ENCODE results near the gene ACOT6.
"Not testable (repeated sequence)": the region's sequence is repeated elsewhere in the genome, so short reads cannot be mapped to it uniquely, and the experiment has no call there.

The ACOT6 gene, protein sequence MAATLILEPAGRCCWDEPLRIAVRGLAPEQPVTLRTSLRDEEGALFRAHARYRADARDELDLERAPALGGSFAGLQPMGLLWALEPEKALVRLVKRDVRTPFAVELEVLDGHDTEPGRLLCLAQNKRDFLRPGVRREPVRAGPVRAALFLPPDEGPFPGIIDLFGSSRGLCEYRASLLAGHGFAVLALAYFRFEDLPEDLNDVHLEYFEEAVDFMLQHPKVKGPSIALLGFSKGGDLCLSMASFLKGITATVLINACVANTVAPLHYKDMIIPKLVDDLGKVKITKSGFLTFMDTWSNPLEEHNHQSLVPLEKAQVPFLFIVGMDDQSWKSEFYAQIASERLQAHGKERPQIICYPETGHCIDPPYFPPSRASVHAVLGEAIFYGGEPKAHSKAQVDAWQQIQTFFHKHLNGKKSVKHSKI

DNA sequence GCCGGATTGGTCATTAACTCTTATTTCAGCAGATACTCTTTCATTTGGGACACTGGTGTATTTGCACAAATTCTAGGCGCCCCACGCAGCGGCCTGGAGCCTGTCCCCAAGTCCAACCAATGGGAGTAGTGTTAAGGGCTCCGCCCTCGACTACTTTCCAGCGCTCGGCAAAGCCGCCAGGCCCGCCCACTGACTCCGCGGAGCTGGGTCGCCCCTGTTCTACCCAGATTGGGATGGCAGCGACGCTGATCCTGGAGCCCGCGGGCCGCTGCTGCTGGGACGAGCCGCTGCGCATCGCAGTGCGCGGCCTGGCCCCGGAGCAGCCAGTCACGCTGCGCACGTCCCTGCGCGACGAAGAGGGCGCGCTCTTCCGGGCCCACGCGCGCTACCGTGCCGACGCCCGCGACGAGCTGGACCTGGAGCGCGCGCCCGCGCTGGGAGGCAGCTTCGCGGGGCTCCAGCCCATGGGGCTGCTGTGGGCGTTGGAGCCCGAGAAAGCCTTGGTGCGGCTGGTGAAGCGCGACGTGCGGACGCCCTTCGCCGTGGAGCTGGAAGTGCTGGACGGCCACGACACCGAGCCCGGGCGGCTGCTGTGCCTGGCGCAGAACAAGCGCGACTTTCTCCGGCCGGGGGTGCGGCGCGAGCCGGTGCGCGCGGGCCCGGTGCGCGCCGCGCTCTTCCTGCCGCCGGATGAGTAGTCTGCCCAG, at the start of gene ACOT6:
ACOT6 (plus strand) TSS at position 179 of the 707 bp plus-strand sequence; CDS start at position 234, 55 bp downstream.
- peak; percentile 81 for DNase-seq

DNA sequence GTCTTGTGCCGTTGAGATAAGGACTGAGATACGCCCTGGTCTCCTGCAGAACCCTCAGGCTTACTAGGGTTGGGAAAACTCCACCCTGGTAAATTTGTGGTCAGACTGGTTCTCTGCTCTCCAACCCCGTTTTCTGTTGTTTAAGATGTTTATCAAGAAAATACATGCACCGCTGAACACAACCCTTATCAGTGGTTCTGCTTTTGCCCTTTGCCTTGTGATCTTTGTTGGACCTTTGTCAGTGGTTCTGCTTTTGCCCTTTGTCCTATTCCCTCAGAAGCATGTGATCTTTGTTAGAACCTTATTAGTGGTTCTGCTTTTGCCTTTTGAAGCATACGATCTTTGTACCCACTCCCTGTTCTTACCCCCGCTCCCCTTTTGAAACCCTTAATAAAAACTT, 49.6 kb upstream of the ACOT6 start:
- not testable (repeated sequence) for DNase-seq

DNA sequence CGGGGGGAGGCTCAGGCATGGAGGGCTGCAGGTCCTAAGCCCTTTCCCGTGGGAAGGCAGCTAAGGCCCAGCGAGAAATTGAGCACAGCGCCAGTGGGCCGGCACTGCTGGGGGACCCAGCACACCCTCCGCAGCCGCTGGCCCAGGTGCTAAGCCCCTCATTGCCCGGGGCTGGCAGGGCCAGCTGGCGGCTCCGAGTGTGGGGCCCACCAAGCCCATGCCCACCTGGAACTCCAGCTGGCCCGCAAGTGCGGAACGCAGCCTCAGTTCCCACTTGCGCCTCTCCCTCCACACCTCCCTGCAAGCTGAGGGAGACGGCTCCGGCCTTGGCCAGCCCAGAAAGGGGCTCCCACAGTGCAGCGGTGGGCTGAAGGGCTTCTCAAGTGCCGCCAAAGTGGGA, 45.9 kb upstream of the ACOT6 start:
- DNase-seq: not testable (repeated sequence)

DNA sequence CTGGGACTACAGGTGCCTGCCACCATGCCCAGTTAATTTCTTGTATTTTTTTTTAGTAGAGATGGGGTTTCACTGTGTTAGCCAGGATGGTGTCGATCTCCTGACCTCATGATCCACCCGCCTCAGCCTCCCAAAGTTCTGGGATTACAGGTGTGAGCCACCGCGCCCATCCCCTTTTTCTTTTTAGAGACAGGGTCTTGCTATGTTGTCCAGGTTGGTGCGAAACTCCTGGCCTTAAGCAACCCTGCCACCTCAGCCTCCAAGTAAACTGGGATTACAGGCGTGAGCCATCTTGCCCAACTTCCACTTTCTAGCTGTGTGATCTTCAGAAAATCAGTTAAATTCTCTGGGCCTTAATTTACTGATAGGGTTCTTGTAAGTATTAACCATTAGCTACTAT, 45.4 kb upstream of the ACOT6 start:
- DNase-seq: not testable (repeated sequence)

DNA sequence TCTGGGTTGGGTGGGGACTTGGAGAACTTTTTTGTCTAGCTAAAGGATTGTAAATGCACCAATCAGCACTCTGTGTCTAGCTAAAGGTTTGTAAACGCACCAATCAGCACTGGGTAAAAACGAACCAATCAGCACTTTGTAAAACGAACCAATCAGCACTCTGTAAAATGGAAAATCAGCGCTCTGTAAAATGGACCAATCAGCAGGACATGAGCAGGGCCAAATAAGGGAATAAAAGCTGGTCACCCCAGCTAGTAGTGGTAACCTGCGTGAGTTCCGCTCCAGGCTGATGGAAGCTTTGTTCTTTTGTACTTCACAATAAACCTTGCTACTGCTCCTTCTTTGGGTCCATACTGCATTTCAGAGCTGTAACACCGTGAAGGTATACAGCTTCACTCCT, 45.0 kb upstream of the ACOT6 start:
- DNase-seq: no peak

DNA sequence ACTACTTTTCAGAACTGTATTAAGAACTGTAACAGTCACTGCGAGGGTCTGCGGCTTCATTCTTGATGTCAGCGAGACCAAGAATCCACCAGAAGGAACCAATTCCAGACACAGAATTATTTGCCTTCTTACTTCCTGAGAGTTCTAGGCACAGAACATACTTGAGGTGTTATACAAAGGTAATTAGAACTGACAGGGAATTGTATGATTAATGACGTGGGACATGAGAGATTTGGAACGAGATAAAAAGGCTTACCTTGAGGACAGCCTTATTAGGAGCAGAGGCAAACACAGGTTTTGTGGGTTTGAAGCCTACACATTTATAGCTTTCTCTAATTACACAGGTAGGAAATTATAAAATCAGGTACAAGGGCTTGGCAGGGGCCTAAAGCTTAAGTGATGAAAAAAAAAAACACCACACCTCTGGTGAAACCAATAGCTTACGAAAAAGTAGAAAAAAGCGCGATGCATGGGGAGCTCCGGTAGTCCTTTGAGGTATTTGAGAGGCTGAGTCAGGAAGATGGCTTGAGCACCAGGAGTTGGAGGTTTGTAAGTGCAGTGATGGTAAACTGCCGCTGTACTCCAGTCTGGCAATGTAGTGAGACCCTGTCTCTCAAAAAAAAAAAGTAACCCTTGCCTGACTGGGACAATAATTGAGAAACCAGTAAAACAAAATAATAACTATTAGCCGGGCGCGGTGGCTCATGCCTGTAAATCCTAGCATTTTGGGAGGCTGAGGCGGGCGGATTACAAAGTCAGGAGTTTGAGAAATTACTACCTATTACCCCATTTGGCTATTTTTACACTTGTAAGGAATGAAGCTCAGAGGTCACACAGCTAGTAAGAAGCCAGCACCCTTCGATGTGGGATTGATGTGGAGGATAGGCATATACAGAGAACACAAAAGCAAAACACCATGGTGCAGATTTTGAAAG, 44.1 kb upstream of the ACOT6 start:
- DNase-seq: peak; percentile 57

DNA sequence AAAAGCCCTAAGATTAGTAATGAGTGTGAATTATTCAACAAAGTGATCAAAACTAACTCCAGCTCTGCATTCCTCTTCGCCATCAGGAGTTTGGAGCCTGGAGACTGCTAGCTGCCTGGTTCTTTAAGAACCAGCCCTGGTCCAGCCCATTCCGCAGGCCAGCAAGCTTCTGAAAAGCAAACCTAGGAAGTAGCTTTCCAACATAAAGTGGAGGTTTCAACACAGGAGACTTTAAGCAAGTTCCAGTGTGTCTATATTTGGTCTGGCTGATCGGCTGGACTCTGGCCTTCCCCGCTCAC, 43.5 kb upstream of the ACOT6 start:
- not testable (repeated sequence) for DNase-seq

DNA sequence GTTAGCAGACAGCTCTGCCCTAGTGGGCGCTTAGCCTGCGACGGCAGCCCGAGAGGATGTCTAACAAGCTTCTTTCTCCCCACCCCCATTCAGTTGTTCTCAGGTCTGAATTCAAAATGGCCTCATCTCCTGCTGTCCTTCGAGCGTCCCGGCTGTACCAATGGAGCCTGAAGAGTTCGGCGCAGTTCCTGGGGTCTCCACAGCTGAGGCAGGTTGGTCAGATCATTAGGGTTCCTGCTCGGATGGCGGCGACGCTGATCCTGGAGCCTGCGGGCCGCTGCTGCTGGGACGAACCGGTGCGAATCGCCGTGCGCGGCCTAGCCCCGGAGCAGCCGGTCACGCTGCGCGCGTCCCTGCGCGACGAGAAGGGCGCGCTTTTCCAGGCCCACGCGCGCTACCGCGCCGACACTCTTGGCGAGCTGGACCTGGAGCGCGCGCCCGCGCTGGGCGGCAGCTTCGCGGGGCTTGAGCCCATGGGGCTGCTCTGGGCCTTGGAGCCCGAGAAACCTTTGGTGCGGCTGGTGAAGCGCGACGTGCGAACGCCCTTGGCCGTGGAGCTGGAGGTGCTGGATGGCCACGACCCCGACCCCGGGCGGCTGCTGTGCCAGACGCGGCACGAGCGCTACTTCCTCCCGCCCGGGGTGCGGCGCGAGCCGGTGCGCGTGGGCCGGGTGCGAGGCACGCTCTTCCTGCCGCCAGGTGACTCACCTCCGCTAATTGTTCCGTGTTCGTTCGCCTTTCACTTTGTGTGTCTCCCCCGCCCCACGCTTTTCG, 42.9 kb upstream of the ACOT6 start, which contains the start of gene ACOT2:
ACOT2 (plus strand) TSS at position 29 of the 774 bp plus-strand sequence; CDS start at position 57, 28 bp downstream.
- peak; percentile 91 for DNase-seq

DNA sequence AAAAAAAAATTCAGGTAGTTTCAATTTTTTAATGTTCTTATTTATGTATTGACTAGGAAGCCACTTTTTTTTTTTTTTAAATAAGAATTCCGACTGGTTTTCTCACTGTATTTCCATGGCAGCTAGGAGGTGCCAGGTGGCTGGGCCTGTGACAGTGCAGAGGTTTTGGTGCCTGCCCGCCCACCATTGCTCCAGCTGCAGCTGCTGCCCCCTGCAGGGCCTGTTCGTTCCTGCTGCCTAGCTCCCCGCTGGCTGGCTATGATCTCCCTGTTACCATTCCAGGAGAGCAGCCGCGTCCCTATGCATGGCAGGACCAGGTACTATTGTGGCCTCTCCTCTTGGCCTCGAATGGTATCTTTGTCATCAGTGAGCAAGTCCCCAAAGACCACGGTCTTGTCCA, 41.4 kb upstream of the ACOT6 start:
- peak; percentile 37 for DNase-seq

DNA sequence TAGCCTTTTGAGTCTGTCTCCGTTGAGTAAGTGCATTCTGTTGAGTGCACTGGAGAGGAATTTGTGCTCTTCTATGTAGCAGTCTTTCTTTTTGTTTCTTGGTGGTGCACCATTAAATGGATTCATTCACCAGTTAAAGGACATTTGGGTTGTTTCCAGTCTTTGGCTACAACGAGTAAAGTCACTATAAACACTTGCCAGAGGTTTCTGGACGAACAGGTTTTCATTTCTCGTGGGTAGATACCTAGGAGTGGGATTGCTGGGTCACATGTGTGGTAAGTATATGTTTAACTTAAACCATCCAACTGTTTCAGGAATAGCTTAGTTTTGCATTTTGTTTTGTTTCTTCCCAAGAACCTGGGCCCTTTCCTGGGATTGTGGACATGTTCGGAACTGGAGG, 39.3 kb upstream of the ACOT6 start:
- DNase-seq: not testable (repeated sequence)

DNA sequence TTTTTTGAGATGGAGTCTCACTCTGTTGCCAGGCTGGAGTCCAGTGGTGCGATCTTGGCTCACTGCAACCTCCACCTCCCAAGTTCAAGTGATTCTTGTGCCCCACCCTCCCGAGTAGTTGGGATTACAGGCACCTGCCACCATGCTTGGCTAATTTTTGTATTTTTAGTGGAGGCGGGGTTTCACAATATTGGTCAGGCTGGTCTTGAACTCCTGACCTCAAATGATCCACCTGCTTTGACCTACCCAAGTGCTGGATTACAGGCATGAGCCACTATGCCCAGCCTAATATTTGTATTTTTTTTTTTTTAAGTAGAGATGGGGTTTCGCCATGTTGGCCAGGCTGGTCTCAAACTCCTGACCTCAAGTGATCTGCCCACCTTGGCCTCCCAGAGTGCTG, 38.6 kb upstream of the ACOT6 start:
- DNase-seq: not testable (repeated sequence)

DNA sequence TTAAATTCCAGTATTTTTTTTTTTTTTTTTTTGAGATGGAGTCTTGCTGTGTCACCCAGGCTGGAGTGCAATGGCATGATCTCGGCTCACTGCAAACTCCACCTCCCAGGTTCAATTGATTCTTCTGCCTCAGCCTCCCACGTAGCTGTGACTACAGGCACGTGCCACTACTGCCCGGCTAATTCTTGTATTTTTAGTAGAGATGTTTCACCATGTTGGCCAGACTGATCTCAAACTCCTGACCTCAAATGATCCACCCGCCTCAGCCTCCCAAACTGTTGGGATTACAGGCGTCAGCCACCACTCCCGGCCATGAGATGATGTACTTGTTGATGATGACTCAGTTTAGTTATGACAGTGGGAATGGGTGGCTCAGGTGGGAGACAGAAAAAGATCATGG, 38.1 kb upstream of the ACOT6 start:
- DNase-seq: not testable (repeated sequence)

DNA sequence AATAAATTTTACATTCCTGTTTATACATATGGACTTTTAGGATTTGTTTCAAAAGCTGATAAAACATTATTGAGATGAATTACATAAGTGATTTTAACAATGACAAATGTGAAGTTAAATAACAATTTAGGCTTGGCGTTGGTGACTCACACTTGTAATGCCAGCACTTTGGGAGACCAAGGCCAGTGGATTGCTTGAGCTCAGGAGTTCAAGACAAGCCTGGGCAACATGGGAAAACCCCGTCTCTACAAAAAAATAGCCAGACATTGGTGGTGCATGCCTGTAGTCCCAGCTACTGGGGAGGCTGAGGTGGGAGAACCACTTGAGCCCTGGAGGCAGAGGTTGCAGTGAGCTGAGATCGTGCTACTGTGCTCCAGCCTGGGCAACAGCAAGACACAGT, 35.9 kb upstream of the ACOT6 start:
- DNase-seq: no peak

DNA sequence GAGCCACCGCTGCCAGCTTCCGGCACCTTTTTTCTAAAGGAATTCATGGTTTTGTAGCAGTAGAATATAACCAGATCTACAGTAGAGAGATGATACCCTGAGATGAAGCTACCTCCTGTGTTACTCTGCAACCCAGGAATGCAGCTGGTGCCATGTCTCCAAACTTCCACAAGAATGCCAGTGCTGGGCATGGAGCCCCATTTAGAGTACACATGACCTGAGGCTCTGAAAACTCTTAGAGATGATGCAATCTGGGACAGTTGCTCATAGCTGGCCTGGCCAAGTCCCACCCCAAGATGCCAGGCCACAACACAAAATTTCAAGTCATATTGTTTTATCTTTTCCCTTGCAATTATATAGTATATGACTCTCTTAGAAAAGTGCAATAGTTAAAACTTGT, 35.1 kb upstream of the ACOT6 start:
- DNase-seq: not testable (repeated sequence)

DNA sequence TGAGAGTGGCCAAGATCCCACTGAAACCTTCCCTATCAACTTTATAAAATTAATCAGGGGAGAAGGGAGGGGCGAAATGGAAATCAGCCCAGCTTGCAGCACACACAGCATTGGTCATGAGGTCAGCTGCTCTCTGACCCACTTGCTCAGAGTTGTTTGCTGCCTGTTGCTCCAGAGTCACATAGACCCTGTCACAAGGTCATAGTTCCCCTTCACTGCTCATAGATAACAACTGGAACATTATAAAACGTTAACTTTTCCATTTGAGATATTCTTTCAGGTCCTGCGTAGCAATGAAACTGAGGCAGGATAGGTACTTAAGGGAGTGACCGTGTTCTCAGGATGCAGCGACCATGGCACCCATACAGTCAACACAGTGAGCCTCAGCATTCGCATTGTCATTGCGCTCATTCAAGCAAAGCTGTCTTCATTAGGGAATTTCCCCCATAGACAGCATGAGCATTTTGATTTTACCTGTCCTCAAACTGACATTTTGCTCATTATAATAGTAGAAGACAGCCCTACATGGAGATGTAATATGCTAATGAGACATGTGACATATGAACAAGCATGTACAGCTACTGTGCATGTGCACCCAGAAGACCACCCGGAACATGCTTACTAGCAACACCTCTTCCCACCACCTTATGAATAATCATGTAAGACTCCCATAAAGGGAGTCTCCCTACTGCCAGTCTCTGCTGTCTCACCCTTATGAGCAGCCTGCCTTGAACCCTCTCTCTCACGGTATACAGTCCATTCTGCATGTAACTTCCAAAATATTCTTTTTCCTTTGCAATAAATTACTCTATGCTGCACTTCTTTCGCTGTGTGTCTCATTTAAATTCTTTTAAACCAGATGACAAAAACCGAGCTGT, 30.0 kb upstream of the ACOT6 start:
- not testable (repeated sequence) for DNase-seq

DNA sequence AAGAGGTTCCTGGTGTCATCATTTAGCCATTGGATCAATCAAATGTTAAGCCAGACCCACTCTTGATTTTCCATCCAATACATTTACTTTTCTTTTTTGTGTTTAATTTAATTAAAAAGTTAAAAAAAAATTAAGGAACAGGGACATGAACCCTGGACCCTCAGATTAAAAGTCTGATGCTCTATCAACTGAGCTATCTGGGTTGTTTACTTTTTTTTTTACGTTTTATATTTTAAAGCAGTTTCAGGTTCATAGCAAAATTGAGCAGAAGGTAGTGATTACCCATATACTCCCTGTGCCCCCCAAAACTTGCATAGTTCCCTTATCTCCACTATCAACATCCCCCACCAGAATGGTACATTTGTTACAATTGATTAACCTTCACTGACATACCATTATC, 23.6 kb upstream of the ACOT6 start:
- no peak for DNase-seq

DNA sequence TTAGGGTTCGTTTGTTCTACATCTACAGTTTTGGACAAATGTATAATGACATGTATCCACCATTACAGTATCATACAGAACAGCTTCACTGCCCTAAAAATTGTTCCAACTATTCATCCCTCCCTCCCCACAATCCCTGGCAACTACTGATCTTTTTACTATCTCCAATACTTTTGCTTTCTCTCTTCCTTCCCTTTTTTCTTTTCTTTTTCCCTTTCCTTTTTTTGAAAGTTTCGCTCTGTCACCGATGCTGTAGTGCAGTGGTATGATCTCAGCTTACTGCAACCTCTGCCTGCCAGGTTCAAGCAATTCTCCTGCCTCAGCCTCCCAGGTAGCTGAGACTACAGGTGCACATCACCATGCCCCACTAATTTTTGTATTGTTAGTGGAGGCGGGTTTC, 23.2 kb upstream of the ACOT6 start:
- DNase-seq: no peak

DNA sequence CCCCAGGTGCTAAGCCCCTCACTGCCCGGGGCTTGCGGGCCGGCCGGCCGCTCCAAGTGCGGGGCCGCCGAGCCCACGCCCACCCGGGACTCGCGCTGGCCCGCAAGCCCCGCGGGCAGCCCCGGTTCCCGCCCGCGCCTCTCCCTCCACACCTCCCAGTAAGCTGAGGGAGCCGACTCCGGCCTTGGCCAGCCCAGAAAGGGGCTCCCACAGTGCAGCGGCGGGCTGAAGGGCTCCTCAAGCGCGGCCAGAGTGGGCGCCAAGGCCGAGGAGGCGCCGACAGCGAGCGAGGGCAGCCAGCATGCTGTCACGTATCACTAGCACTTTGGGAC, 21.7 kb upstream of the ACOT6 start:
- not testable (repeated sequence) for DNase-seq

DNA sequence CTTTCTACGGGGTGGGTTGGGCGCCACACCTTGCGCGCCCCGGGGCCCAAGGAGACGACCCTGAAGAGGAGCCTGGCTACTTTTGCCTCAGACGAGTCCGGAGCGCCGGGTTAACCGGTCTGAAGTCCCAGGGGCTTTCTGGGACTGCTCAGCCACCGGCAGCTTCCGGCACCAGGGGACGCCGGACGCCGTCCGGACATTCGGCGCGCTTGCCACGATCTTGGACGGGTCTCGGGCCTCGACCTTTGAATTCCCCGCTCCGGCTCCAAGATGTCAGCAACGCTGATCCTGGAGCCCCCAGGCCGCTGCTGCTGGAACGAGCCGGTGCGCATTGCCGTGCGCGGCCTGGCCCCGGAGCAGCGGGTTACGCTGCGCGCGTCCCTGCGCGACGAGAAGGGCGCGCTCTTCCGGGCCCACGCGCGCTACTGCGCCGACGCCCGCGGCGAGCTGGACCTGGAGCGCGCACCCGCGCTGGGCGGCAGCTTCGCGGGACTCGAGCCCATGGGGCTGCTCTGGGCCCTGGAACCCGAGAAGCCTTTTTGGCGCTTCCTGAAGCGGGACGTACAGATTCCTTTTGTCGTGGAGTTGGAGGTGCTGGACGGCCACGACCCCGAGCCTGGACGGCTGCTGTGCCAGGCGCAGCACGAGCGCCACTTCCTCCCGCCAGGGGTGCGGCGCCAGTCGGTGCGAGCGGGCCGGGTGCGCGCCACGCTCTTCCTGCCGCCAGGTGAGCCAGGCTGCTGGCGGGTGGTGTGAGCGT, 20.4 kb upstream of the ACOT6 start, which contains the start of gene ACOT4:
ACOT4 (plus strand) TSS at position 184 of the 760 bp plus-strand sequence; CDS start at position 271, 87 bp downstream.
- DNase-seq: peak; percentile 88

DNA sequence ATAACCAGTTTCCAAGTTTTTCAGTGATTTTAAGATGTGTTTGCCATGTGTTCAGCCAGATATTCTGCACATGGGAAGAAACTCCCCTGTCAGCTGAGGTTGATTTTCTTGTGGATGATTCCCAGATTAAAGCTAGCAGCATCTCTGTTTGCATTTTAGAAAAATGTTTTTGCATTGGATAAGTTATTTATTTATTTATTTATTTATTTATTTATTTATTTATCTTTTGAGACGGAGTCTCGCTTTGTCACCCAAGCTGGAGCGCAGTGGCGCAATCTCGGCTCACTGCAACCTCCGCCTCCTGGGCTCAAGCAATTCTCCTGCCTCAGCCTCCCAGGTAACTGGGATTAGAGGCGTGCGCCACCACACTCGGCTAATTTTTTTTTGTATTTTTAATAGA, 17.8 kb upstream of the ACOT6 start:
- no peak for DNase-seq

DNA sequence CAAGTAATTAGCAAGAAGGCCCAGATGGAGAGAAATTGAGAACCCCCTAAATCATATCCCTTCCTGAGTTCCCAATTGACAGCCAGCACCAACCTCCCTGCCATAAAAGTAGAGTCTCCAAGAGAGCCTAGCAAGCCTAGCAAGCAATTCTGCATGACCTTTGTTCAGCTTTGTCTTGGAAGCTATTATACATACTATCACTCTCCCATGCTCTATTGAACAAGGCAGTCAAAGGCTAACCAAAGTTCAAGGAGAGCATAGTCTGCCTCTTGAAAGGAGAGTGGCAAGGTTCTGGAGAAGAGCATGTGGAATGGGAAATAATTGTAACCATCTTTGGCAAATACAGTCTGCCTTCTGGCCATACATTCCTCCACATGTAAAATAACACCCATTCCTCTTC, 12.8 kb upstream of the ACOT6 start:
- DNase-seq: no peak

All from NCI-H69 (cell line).